IMR-90 (cell line): Measurements from ENCODE around the gene C5. TPM values are rescaled to one million over a fixed set of nuclear protein-coding genes. Genes with fewer than 3 reads are reported as not detected.

Source experiments
- ATAC-seq: fragments of 200-7000 bp; cut with Tn5 transposase; 2 replicates; pipeline ENCODE4 v1.9.1; 2020; ENCODE audit warnings: low read depth, mild to moderate bottlenecking, moderate library complexity
- BruUV-seq: library from RNA; stranded (reverse); fragments of 400-500 nt; replicated peaks from 2 replicates; lab custom pipeline; 2021; lab: Mats Ljungman, UMichigan
- CTCF ChIA-PET: fragments of 300-600 bp; formaldehyde crosslinking; extraction: SDS; loops from one replicate; lab custom pipeline; 2021; ENCODE audit warnings: antibody characterized with exemption; lab: Yijun Ruan, JAX
- POLR2A ChIA-PET: fragments of 300-600 bp; sonication (Branson Sonifier 250); formaldehyde crosslinking; loops from one replicate; lab custom pipeline; 2022; ENCODE audit warnings: antibody characterized with exemption; ENCODE audit not compliant: unreplicated experiment; lab: Charles Lee
- DNase-seq: peaks from one replicate; pipeline ENCODE4 v3.0.0; 2013
- H2AFZ ChIP-seq: replicated peaks from 2 replicates; pipeline ENCODE3; 2013; ENCODE audit warnings: low read length, mild to moderate bottlenecking; ENCODE audit not compliant: poor library complexity
- H2AK5ac ChIP-seq: 2 replicates; pipeline ENCODE4 v1.6.1; 2013; ENCODE audit warnings: low read depth, low read length, inconsistent platforms
- H2AK9ac ChIP-seq: replicated peaks from 2 replicates; pipeline ENCODE3; 2013; ENCODE audit warnings: mild to moderate bottlenecking, low read depth, low read length, moderate library complexity; ENCODE audit not compliant: poor library complexity
- H2BK120ac ChIP-seq: 2 replicates; pipeline ENCODE4 v1.6.1; 2013; ENCODE audit warnings: low read depth, low read length, inconsistent platforms
- H2BK15ac ChIP-seq: 3 replicates; pipeline ENCODE4 v1.6.1; 2013; ENCODE audit warnings: low read depth, low read length, inconsistent platforms
- H2BK20ac ChIP-seq: 2 replicates; pipeline ENCODE4 v1.6.1; 2013; ENCODE audit warnings: low read depth, mild to moderate bottlenecking, inconsistent platforms, low read length, moderate library complexity
- H2BK5ac ChIP-seq: 2 replicates; pipeline ENCODE4 v1.6.1; 2013; ENCODE audit warnings: mild to moderate bottlenecking, low read depth, low read length, inconsistent platforms; ENCODE audit not compliant: poor library complexity, severe bottlenecking
- H3K14ac ChIP-seq: replicated peaks from 2 replicates; pipeline ENCODE4 v1.6.1; 2013; ENCODE audit warnings: low read depth, low read length, inconsistent platforms
- H3K18ac ChIP-seq: 2 replicates; pipeline ENCODE4 v1.6.1; 2013; ENCODE audit warnings: low read depth, low read length, control low read depth
- H3K23ac ChIP-seq: 2 replicates; pipeline ENCODE4 v1.6.1; 2013; ENCODE audit warnings: low read depth, low read length, inconsistent platforms
- H3K27ac ChIP-seq: 2 replicates; pipeline ENCODE4 v1.5.1; 2013; ENCODE audit warnings: mild to moderate bottlenecking, control low read depth, low read length; ENCODE audit not compliant: insufficient read depth
- H3K27me3 ChIP-seq: 2 replicates; pipeline ENCODE4 v1.6.1; 2013; ENCODE audit warnings: low read length; ENCODE audit not compliant: control insufficient read depth, insufficient read depth
- H3K36me3 ChIP-seq: 2 replicates; pipeline ENCODE4 v1.6.1; 2013; ENCODE audit warnings: low read length, mixed read lengths; ENCODE audit not compliant: control insufficient read depth, insufficient read depth
- H3K4ac ChIP-seq: 2 replicates; pipeline ENCODE4 v1.6.1; 2013; ENCODE audit warnings: low read depth, low read length, inconsistent platforms
- H3K4me1 ChIP-seq: 2 replicates; pipeline ENCODE4 v1.6.1; 2013; ENCODE audit warnings: low read length, mixed read lengths; ENCODE audit not compliant: control insufficient read depth, insufficient read depth
- H3K4me2 ChIP-seq: 2 replicates; pipeline ENCODE4 v1.6.1; 2013; ENCODE audit warnings: low read depth, mild to moderate bottlenecking, control low read depth, low read length, moderate library complexity
- H3K4me3 ChIP-seq: 2 replicates; pipeline ENCODE4 v1.5.1; 2013; ENCODE audit warnings: low read depth, mild to moderate bottlenecking, control low read depth, low read length, moderate library complexity; ENCODE audit not compliant: insufficient read depth
- H3K56ac ChIP-seq: 2 replicates; pipeline ENCODE4 v1.6.1; 2013; ENCODE audit warnings: low read length, inconsistent platforms; ENCODE audit not compliant: insufficient read depth; ENCODE audit errors: extremely low read depth
- H3K79me1 ChIP-seq, 2 experiments: 2 replicates each; pipeline ENCODE4 v1.6.1; 2013; ENCODE audit warnings: low read length in 2 of 2, inconsistent platforms in 1 of 2, low read depth in 1 of 2
- H3K9ac ChIP-seq: 2 replicates; pipeline ENCODE4 v1.6.1; 2013; ENCODE audit warnings: low read depth, low read length, control low read depth
- H3K9me1 ChIP-seq: 2 replicates; pipeline ENCODE4 v1.6.1; 2013; ENCODE audit warnings: low read length, inconsistent platforms; ENCODE audit not compliant: insufficient read depth
- H3K9me3 ChIP-seq: 2 replicates; pipeline ENCODE4 v1.6.1; 2013; ENCODE audit warnings: low read length; ENCODE audit not compliant: control insufficient read depth, insufficient read depth
- H4K20me1 ChIP-seq: 2 replicates; pipeline ENCODE4 v1.6.1; 2013; ENCODE audit warnings: low read length, inconsistent platforms; ENCODE audit not compliant: insufficient read depth
- H4K5ac ChIP-seq: 2 replicates; pipeline ENCODE4 v1.6.1; 2013; ENCODE audit warnings: mild to moderate bottlenecking, low read depth, low read length, control low read depth
- H4K8ac ChIP-seq, 2 experiments: 2 replicates each; pipeline ENCODE4 v1.6.1; 2013; ENCODE audit warnings: low read depth in 2 of 2, low read length in 2 of 2, control low read depth in 1 of 2, inconsistent platforms in 1 of 2
- H4K91ac ChIP-seq: 2 replicates; pipeline ENCODE4 v1.6.1; 2013; ENCODE audit warnings: low read depth, low read length, inconsistent platforms; ENCODE audit not compliant: insufficient read depth
- CEBPB ChIP-seq: IDR thresholded peaks from 2 replicates; pipeline ENCODE4 v1.6.1; 2012; ENCODE audit warnings: low read depth, low read length, improper control_type of control experiment
- CHD1 ChIP-seq: IDR thresholded peaks from 2 replicates; pipeline ENCODE4 v1.6.1; 2012; ENCODE audit warnings: low read depth, low read length, improper control_type of control experiment
- FOS ChIP-seq: fragments of 150-350 bp; IDR thresholded peaks from 2 replicates; pipeline ENCODE4 v1.6.1; 2016; ENCODE audit warnings: low read depth, low read length
- MAFK ChIP-seq: IDR thresholded peaks from 2 replicates; pipeline ENCODE4 v1.6.1; 2012; ENCODE audit warnings: low read depth, low read length, improper control_type of control experiment
- MXI1 ChIP-seq: IDR thresholded peaks from 2 replicates; pipeline ENCODE4 v1.6.1; 2012; ENCODE audit warnings: low read depth, mild to moderate bottlenecking, low read length, moderate library complexity, borderline replicate concordance
- RAD21 ChIP-seq: IDR thresholded peaks from 2 replicates; pipeline ENCODE4 v1.6.1; 2012; ENCODE audit warnings: low read length, improper control_type of control experiment
- RCOR1 ChIP-seq: IDR thresholded peaks from 2 replicates; pipeline ENCODE4 v1.6.1; 2012; ENCODE audit warnings: mild to moderate bottlenecking, low read length, improper control_type of control experiment; ENCODE audit not compliant: insufficient replicate concordance
- SMC3 ChIP-seq: fragments of 150-350 bp; IDR thresholded peaks from 2 replicates; pipeline ENCODE4 v1.6.1; 2016; ENCODE audit warnings: low read depth, mild to moderate bottlenecking, antibody characterized with exemption, low read length, moderate library complexity
- WGBS, 2 experiments: methylation state at CpG; one replicate each; pipeline versions ENCODE4 v1.1.5 to v1.1.7; 2013; ENCODE audit warnings: missing lambda C conversion rate in 2 of 2; ENCODE audit not compliant: insufficient read length in 1 of 2; ENCODE audit errors: extremely low coverage in 2 of 2; 5-methylcytosine and 5-hydroxymethylcytosine counted together
- dilution Hi-C: fragments of 300-500 bp; cut with HindIII; formaldehyde crosslinking; loops from one replicate; pipeline ENCODE4 v1.14.3; 2018; ENCODE audit warnings: low sequenced_read_pairs; ENCODE audit not compliant: unreplicated experiment
- in situ Hi-C: fragments of 300-500 bp; cut with MboI; formaldehyde crosslinking; loops from 3 replicates; pipeline ENCODE4 v1.14.3; 2019; ENCODE audit warnings: low sequenced_read_pairs, inconsistent platforms, mixed read lengths
- intact Hi-C: fragments of 100-400 bp; cut with micrococcal nuclease; formaldehyde crosslinking; loops from 2 replicates; pipeline ENCODE4 v1.10.0; 2022
- polyA plus RNA-seq, 3 experiments: library from polyadenylated mRNA; depleted of rRNA; stranded (reverse); fragments of >200 nt; gene quantifications; 2 replicates each; pipeline ENCODE4 v1.2.3, GENCODE V29; 2012; ENCODE audit warnings: low replicate concordance in 1 of 3
- total RNA-seq: library from RNA; depleted of rRNA; stranded (reverse); fragments of >200 nt; gene quantifications from 2 replicates; pipeline ENCODE4 v1.2.3, GENCODE V29; 2012
- TF ChIP-seq, protein P1 (sequence below): fragments of 150-350 bp; IDR thresholded peaks from 2 replicates; pipeline ENCODE4 v1.6.1; 2017; ENCODE audit warnings: mild to moderate bottlenecking, antibody characterized with exemption, low read length, low read depth
- TF ChIP-seq, protein P2 (sequence below): fragments of 150-350 bp; IDR thresholded peaks from 2 replicates; pipeline ENCODE4 v1.6.1; 2016; ENCODE audit warnings: low read depth, mild to moderate bottlenecking, low read length, moderate library complexity, borderline replicate concordance

C5 gene
- total and polyA plus RNA-seq, 2 of the 4 experiments (the other 2 are of a cell fraction): 1.5 to 2.3 TPM

- no peak overlapping the region for H3K27ac ChIP-seq
- H3K4me2 ChIP-seq: no peak overlapping the region
- no peaks in the 10 kb centered on the region for H4K20me1 ChIP-seq
- H3K9me3 ChIP-seq: no peaks in the 10 kb centered on the region
- no peak overlapping the region for H2BK15ac ChIP-seq
- no peak overlapping the region for H2AK9ac ChIP-seq
- H3K79me1 ChIP-seq: no peaks in the 10 kb centered on the region; a peak in 1 of 4 replicates
- H2AK5ac ChIP-seq: no peak overlapping the region
- no peak overlapping the region for H3K4ac ChIP-seq
- H3K18ac ChIP-seq: no peak overlapping the region
- no peaks in the 10 kb centered on the region for H3K27me3 ChIP-seq
- no peak overlapping the region for H4K5ac ChIP-seq
- H3K23ac ChIP-seq: no peak overlapping the region
- no peak overlapping the region for H3K4me3 ChIP-seq
- no peak overlapping the region for H3K14ac ChIP-seq
- ChIA-PET CTCF (no interaction called here), POLR2A (no interaction called here)
- intact Hi-C loops: no loop called here
- H3K9me1 ChIP-seq: no peaks in the 10 kb centered on the region
- in situ Hi-C loops: no loop called here
- no peak overlapping the region for H2BK120ac ChIP-seq
- no peak overlapping the region for H2BK20ac ChIP-seq
- H2BK5ac ChIP-seq: no peak overlapping the region
- TF ChIP-seq CEBPB: no peak
- TF ChIP-seq, protein P1, sequence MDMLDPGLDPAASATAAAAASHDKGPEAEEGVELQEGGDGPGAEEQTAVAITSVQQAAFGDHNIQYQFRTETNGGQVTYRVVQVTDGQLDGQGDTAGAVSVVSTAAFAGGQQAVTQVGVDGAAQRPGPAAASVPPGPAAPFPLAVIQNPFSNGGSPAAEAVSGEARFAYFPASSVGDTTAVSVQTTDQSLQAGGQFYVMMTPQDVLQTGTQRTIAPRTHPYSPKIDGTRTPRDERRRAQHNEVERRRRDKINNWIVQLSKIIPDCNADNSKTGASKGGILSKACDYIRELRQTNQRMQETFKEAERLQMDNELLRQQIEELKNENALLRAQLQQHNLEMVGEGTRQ: no peak
- no peak for TF ChIP-seq RAD21
- no peak for TF ChIP-seq SMC3
- TF ChIP-seq, protein P2, sequence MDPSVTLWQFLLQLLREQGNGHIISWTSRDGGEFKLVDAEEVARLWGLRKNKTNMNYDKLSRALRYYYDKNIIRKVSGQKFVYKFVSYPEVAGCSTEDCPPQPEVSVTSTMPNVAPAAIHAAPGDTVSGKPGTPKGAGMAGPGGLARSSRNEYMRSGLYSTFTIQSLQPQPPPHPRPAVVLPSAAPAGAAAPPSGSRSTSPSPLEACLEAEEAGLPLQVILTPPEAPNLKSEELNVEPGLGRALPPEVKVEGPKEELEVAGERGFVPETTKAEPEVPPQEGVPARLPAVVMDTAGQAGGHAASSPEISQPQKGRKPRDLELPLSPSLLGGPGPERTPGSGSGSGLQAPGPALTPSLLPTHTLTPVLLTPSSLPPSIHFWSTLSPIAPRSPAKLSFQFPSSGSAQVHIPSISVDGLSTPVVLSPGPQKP: no peak
- no peak for TF ChIP-seq MAFK
- TF ChIP-seq RCOR1: no peak
- TF ChIP-seq CHD1: no peak
- no peak for TF ChIP-seq MXI1
- no peak for TF ChIP-seq FOS
- H3K4me1 ChIP-seq: no peaks in the 10 kb centered on the region
- no peak overlapping the region for H3K56ac ChIP-seq
- no peak overlapping the region for H2AFZ ChIP-seq
- no peaks in the 10 kb centered on the region for H3K36me3 ChIP-seq
- no CpG with 5 or more reads among the region's 1 CpG for WGBS, 2 experiments
- dilution Hi-C loops: no loop called here
- ATAC-seq (no peak), DNase-seq (no peak)
- BruUV-seq: no TSS peak
- H4K91ac ChIP-seq: no peak overlapping the region
- no peak overlapping the region for H4K8ac ChIP-seq
- H3K9ac ChIP-seq: no peak overlapping the region
Measured at GRCh38 chr9:121082075-121082474, 32.0 kb upstream of the C5 start.
